Left cardiac atrium (tissue), 4 donors: ENCODE data around the gene FBXW7. TPM values are rescaled to one million over a fixed set of nuclear protein-coding genes. Genes with fewer than 3 reads are reported as not detected.
A peak's percentile ranks its signal among the peaks of the same experiment; 100 is the strongest.

Experiments
- ATAC-seq, 2 donors: fragments of 200-7000 bp; cut with Tn5 transposase; one replicate each; pipeline ENCODE4 v1.9.1; 2020; ENCODE audit warnings: mild to moderate bottlenecking in 2 of 2, moderate library complexity in 2 of 2
- DNase-seq: peaks from one replicate; pipeline ENCODE4 v3.0.0-alpha.2; 2020
- intact Hi-C, 2 donors: fragments of 100-400 bp; cut with DNase I; formaldehyde crosslinking; loops; one replicate each; pipeline versions ENCODE4 v1.14.1 to v1.15.1; 2022 to 2023
- long read RNA-seq: library from polyadenylated mRNA; unstranded; transcript quantifications from one replicate; pipeline ENCODE4 v2.0.0, GENCODE V29; 2021
- total RNA-seq, 2 donors: library from RNA; stranded (reverse); fragmentation: NEBNext Ultra II Directional; extraction: Animal tissue kit (Norgen Biotek cat#: 25700); gene quantifications; one replicate each; pipeline ENCODE4 v1.2.1, GENCODE V29; 2021
- donor health status: DM: no; HTN: yes; CAD: no.
- donor health status: DM: no; HTN: yes; CAD: no; lungs with severe emphysema.
- donor health status: DM: yes; HTN: yes; CAD: no.
- donor health status: Dilated cardiomyopathy.

Gene FBXW7, protein sequence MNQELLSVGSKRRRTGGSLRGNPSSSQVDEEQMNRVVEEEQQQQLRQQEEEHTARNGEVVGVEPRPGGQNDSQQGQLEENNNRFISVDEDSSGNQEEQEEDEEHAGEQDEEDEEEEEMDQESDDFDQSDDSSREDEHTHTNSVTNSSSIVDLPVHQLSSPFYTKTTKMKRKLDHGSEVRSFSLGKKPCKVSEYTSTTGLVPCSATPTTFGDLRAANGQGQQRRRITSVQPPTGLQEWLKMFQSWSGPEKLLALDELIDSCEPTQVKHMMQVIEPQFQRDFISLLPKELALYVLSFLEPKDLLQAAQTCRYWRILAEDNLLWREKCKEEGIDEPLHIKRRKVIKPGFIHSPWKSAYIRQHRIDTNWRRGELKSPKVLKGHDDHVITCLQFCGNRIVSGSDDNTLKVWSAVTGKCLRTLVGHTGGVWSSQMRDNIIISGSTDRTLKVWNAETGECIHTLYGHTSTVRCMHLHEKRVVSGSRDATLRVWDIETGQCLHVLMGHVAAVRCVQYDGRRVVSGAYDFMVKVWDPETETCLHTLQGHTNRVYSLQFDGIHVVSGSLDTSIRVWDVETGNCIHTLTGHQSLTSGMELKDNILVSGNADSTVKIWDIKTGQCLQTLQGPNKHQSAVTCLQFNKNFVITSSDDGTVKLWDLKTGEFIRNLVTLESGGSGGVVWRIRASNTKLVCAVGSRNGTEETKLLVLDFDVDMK
- 10 to 100 TPM; 39.5 to 45.6 TPM for total RNA-seq
- long read RNA-seq, transcript FBXW7-204 (11 exons, 3,540 nt) = minor isoform, 7 of 18 reads
- long read RNA-seq, transcript FBXW7-203 (11 exons, 3,587 nt) = major isoform, 8 of 18 reads
- long read RNA-seq, partial matches to known transcripts = 0 of 18 reads
- long read RNA-seq, other reads (novel, unspliced or antisense) = 3 of 18 reads

GRCh38 chr4:152535903-152536544, at the start of gene FBXW7:
TSS of gene FBXW7 (minus strand) at chr4:152536092. CDS start at chr4:152411803, 124,289 bp downstream.
- DNase-seq (peak; percentile 99), ATAC-seq (peak; percentile 95 to 97)
- intact Hi-C loops = no loop called here

- ATAC-seq (no peak), DNase-seq (no peak)
- intact Hi-C loops = no loop called here
These were observed 49.1 kb upstream of the FBXW7 start for GRCh38 chr4:152585023-152585441.

GRCh38 chr4:152581536-152582160, 45.8 kb upstream of the FBXW7 start:
- DNase-seq (no peak), ATAC-seq (no peak)
- intact Hi-C loops = no loop called here

DNA sequence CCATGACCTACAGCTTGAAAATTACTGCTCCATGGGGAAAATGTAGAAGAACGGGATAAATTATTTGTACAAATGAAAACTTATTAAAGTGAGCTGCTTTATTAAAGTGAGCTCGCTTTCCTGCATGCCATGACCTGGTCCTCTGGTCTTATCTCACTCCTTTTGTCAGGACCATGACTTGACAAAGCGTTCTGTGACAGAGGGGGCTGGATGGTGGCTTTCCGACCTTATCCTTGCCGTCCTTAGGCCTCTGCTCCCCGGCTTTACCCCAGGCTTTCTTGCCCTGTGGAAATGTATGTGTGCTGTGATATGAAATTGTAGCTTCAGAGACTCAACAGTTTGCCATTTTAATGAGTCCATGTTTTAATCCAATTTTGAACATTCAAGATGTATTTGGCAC, 44.0 kb upstream of the FBXW7 start:
- intact Hi-C loops = no loop called here
- no peak for ATAC-seq
- DNase-seq = no peak

DNA sequence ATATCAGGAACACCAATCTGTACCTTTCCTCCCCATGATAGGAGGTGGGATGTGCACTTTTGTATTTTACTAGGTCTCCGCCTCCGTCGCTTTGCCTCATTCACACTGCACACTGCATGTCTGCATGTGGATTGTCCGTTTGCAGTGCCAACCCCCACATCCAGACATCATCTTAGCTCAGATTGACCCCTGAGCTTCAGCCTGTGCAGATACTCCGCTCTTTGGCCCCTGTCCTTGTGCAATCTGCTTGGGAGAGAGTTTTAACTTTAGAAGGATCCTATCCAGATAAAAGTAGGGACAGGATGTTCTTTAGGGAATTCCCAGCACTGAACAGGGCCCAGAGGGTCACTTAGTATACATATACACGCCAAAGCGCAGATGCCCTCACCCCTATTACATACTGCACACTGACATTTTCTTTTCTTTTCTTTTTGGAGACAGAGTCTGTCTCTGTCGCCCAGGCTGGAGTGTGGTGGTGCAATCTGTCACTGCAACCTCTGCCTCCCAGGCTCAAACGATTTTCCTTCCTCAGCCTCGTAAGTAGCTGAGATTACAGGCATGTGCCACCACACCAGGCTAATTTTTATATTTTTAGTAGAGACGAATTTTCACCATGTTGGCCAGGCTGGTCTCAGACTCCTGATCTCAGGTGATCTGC, 43.3 kb upstream of the FBXW7 start:
- ATAC-seq (no peak), DNase-seq (no peak)

DNA sequence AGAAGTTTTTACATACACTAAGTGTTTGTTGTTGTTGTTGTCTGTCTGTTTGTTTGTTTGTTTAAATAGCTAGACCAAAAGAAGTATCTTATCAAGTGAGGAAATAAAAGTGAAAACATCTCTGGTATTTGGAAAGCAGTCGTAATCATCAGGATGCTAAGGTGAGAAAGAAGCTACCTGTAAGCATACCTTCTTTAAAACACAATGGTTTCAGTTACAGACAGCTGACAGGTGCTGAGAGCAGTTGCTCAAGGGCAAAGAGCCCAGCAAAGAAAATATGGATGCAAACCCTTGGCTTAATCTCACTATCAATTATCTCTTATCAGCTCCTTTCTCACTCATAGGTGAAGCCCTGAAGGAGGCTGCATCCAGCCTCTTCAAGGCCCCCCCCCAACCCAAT, 42.8 kb upstream of the FBXW7 start:
- ATAC-seq (no peak), DNase-seq (no peak)
- intact Hi-C loops = no loop called here

More for the DNA sequence above, 43.3 kb upstream of the FBXW7 start:
- intact Hi-C loops = no loop called here

DNA sequence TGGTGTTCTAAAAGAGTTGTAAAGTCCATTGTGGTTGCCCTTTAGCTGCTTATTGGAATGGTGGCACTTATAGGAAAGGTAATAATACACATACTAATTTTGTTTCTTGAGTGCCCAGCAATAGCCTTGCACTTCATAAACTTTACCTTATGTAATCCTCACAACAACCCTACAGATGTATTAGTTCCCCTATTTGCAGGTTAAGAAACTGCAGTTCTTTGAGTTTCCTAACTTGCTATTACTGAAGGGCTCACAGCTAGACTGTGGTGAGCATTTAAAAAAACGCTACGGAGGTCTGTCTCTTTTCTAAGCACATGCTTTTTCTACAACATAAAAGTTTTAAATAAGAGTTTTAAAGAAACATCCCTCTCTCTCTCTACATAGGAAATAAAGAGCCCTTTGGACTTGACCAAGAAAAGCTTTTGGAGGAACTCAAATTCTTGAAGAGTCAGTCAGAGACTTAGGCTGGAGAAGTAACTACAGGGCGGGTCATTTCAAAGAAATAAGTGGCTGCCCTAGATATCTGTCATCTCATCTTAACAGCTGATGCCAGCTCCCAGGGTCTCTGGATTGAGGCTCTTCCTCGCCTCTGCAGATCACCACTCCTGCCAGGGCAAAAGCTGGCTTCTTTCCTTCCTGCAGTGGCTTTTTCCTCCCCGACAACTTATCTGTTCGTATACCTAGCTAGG, 42.0 kb upstream of the FBXW7 start:
- intact Hi-C loops = no loop called here
- ATAC-seq = no peak
- no peak for DNase-seq

- DNase-seq = no peak
These were observed 39.6 kb upstream of the FBXW7 start for GRCh38 chr4:152575533-152575932.

DNA sequence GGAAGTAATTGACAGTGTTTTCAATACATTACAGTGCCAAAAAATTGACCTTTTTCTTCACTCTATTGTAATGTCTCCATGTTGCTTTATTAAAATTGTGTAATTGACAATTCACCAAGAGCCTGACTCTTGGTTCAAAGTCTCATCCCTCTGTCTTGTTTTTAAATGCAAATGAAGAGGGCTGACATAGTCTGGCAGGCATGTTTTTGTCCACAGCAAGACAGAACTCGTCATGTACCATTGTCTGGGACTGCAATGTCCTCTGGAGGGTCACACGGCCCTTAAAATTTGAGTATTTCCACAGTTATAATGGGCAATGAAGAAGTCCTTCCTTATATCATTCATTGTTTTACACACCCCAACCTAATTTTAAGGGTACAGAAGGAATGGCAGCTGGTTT, 38.0 kb upstream of the FBXW7 start:
- no peak for DNase-seq

More at GRCh38 chr4:152575533-152575932, 39.6 kb upstream of the FBXW7 start:
- ATAC-seq = no peak
- intact Hi-C loops = no loop called here

DNA sequence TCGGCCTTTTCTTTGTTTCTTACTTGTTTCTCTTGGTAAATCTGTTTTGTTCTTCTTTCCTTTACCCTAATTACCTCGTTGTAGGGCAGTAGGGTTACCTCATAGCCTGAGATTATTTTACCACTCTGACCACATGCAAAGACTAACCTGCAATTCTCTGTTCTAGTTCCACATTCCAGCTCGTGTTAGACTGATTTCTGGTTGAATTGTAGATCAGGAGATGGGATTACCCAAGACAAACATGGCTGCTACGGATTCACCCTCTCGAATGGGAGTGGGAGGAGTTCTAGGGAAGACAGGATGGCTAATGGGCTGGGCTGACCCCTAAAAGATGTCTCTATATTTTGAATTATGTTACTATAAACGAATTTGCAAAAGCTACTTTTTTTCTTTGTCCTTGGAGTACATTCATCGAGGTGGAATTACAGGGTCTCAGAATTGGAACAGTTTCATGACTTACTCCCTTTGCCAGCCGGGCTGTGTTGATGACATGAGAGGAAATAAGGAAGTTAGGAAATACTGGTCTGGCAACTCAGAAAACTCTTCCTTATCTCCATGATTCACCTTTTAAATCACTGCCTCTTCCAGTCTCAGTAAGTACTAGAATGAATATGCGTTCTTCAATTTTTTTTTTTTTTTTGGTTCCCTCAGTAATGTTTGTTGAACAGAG, 36.7 kb upstream of the FBXW7 start:
- ATAC-seq = peak; percentile 23 to 89
- intact Hi-C loops = no loop called here
- DNase-seq = no peak

More for the DNA sequence above, 38.0 kb upstream of the FBXW7 start:
- intact Hi-C loops = no loop called here
- no peak for ATAC-seq

- no peak for DNase-seq
- intact Hi-C loops = no loop called here
- ATAC-seq = no peak
These were observed 35.9 kb upstream of the FBXW7 start for GRCh38 chr4:152571770-152572169.

GRCh38 chr4:152571296-152571695, 35.4 kb upstream of the FBXW7 start:
- no peak for DNase-seq
- intact Hi-C loops = no loop called here

DNA sequence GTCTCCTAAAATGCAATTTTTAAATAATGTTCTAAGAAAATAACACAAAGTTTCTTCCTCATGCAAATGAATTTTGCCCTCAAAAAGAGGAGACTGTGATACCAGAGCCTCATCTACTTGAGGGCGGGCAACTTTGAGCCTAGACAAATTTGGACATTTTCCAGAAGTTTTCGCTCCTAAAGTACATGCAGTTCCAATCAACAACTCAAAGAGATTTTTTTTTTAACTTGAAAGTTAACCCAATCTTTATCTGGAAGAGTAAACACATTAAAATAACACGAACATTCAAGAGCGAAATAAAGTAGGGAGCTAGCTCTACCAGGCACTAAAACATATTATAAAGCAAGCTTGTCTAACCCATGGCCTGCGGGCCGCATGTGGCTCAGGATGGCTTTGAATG, 29.4 kb upstream of the FBXW7 start:
- DNase-seq = no peak
- ATAC-seq = no peak
- intact Hi-C loops = no loop called here

More at GRCh38 chr4:152571296-152571695, 35.4 kb upstream of the FBXW7 start:
- ATAC-seq = no peak

- ATAC-seq = no peak
- intact Hi-C loops = no loop called here
- DNase-seq = no peak
These were observed 28.4 kb upstream of the FBXW7 start for GRCh38 chr4:152564336-152564735.

DNA sequence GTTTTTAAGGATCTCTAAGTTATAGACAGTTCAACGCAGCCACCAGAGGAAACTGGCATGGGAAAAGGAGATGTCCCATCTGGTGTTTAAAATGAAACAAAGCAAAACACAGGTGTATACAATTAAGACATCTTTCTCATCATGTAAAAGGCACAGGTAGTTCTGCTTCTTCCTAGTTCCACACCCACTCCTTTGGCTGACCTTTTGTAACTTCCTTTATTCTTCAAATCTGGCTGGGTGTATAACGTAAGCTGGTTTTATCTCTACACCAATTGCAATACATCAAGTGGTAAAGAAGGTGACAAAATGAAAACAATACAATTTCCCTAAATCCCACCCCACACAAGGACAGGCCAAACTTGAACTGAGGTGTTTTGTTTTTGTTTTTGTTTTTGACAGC, 27.3 kb upstream of the FBXW7 start:
- intact Hi-C loops = no loop called here
- ATAC-seq (no peak), DNase-seq (no peak)

GRCh38 chr4:152559641-152560040, 23.7 kb upstream of the FBXW7 start:
- ATAC-seq = no peak
- intact Hi-C loops = no loop called here

DNA sequence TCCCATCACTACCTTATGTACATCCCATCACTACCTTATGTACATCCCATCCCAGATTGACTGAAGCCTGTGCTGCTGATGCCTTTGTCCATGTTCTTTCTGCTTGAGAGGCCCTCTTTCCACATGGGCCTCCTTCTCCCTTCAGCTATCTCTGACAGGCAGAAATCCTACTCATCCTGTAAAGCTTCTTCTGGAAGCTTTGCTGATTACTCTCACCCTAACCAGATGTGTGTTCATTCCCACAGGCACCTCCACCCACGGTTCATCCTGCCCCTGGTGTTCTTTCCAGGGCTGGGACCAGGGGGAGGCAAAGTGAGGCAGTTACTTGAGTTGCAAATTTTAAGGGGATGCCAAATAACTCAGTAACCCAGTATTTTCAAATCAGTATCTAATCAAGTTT, 22.5 kb upstream of the FBXW7 start:
- ATAC-seq = no peak
- DNase-seq = no peak
- intact Hi-C loops = no loop called here

More at GRCh38 chr4:152559641-152560040, 23.7 kb upstream of the FBXW7 start:
- no peak for DNase-seq

DNA sequence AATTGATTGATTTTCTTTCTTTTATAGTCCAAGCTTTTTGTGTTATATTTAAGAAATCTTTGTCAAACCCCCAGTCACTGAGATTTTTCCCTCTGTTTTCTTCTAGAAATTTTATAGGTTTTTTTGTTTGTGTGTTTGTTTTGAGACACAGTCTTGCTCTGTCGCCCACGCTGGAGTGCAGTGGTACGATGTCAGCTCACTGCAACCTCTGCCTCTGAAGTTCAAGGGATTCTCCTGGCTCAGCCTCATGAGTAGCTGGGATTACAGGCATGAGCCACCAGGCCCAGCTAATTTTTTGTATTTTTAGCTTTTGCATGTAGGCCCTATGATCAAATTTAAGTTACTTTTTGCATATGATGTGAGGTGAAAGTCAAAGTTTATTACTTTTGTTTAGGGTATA, 20.9 kb upstream of the FBXW7 start:
- intact Hi-C loops = no loop called here
- ATAC-seq (no peak), DNase-seq (no peak)
